Measurements from ENCODE around the gene ABCA12.

DNA sequence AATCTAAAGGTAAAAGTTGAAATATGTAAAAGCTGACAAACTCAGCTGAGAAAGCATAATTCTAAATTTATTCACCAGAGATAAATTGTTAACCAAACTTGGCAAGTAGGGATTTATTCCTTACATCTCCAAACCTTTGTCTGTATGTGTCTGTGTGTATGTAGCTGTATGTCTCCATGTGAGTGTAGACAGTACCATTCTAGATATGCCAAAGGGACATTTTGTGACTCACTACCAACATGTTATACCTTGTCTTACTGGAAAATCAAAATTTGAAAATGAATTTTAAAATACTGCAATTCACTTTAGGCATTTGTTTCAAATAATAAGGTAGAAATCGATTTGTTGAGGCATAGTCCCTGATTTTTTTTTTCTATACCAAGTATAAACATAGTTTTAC, 102.1 kb downstream of the ABCA12 start:
- TF ChIP-seq, protein P1, sequence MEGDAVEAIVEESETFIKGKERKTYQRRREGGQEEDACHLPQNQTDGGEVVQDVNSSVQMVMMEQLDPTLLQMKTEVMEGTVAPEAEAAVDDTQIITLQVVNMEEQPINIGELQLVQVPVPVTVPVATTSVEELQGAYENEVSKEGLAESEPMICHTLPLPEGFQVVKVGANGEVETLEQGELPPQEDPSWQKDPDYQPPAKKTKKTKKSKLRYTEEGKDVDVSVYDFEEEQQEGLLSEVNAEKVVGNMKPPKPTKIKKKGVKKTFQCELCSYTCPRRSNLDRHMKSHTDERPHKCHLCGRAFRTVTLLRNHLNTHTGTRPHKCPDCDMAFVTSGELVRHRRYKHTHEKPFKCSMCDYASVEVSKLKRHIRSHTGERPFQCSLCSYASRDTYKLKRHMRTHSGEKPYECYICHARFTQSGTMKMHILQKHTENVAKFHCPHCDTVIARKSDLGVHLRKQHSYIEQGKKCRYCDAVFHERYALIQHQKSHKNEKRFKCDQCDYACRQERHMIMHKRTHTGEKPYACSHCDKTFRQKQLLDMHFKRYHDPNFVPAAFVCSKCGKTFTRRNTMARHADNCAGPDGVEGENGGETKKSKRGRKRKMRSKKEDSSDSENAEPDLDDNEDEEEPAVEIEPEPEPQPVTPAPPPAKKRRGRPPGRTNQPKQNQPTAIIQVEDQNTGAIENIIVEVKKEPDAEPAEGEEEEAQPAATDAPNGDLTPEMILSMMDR (IDR thresholded peaks at IDR 0.05), result no peak
- TF ChIP-seq POLR2AphosphoS5 (IDR thresholded peaks at IDR 0.05) (no peak), POLR2A (IDR thresholded peaks at IDR 0.05) (no peak)
